IMR-90 (cell line): ENCODE measurements around the gene ACACA. TPM values are rescaled to one million over a fixed set of nuclear protein-coding genes. Genes with fewer than 3 reads are reported as not detected.

Source experiments
- ATAC-seq: fragments of 200-7000 bp; cut with Tn5 transposase; 2 replicates; pipeline ENCODE4 v1.9.1; 2020; ENCODE audit warnings: low read depth, mild to moderate bottlenecking, moderate library complexity
- BruUV-seq: library from RNA; stranded (reverse); fragments of 400-500 nt; replicated peaks from 2 replicates; lab custom pipeline; 2021; lab: Mats Ljungman, UMichigan
- CTCF ChIA-PET: fragments of 300-600 bp; formaldehyde crosslinking; extraction: SDS; loops from one replicate; lab custom pipeline; 2021; ENCODE audit warnings: antibody characterized with exemption; lab: Yijun Ruan, JAX
- POLR2A ChIA-PET: fragments of 300-600 bp; sonication (Branson Sonifier 250); formaldehyde crosslinking; loops from one replicate; lab custom pipeline; 2022; ENCODE audit warnings: antibody characterized with exemption; ENCODE audit not compliant: unreplicated experiment; lab: Charles Lee
- DNase-seq: peaks from one replicate; pipeline ENCODE4 v3.0.0; 2013
- H2AFZ ChIP-seq: replicated peaks from 2 replicates; pipeline ENCODE3; 2013; ENCODE audit warnings: low read length, mild to moderate bottlenecking; ENCODE audit not compliant: poor library complexity
- H2AK5ac ChIP-seq: 2 replicates; pipeline ENCODE4 v1.6.1; 2013; ENCODE audit warnings: low read depth, low read length, inconsistent platforms
- H2AK9ac ChIP-seq: replicated peaks from 2 replicates; pipeline ENCODE3; 2013; ENCODE audit warnings: mild to moderate bottlenecking, low read depth, low read length, moderate library complexity; ENCODE audit not compliant: poor library complexity
- H2BK120ac ChIP-seq: 2 replicates; pipeline ENCODE4 v1.6.1; 2013; ENCODE audit warnings: low read depth, low read length, inconsistent platforms
- H2BK15ac ChIP-seq: 3 replicates; pipeline ENCODE4 v1.6.1; 2013; ENCODE audit warnings: low read depth, low read length, inconsistent platforms
- H2BK20ac ChIP-seq: 2 replicates; pipeline ENCODE4 v1.6.1; 2013; ENCODE audit warnings: low read depth, mild to moderate bottlenecking, inconsistent platforms, low read length, moderate library complexity
- H2BK5ac ChIP-seq: 2 replicates; pipeline ENCODE4 v1.6.1; 2013; ENCODE audit warnings: mild to moderate bottlenecking, low read depth, low read length, inconsistent platforms; ENCODE audit not compliant: poor library complexity, severe bottlenecking
- H3K14ac ChIP-seq: replicated peaks from 2 replicates; pipeline ENCODE4 v1.6.1; 2013; ENCODE audit warnings: low read depth, low read length, inconsistent platforms
- H3K18ac ChIP-seq: 2 replicates; pipeline ENCODE4 v1.6.1; 2013; ENCODE audit warnings: low read depth, low read length, control low read depth
- H3K23ac ChIP-seq: 2 replicates; pipeline ENCODE4 v1.6.1; 2013; ENCODE audit warnings: low read depth, low read length, inconsistent platforms
- H3K27ac ChIP-seq: 2 replicates; pipeline ENCODE4 v1.5.1; 2013; ENCODE audit warnings: mild to moderate bottlenecking, control low read depth, low read length; ENCODE audit not compliant: insufficient read depth
- H3K27me3 ChIP-seq: 2 replicates; pipeline ENCODE4 v1.6.1; 2013; ENCODE audit warnings: low read length; ENCODE audit not compliant: control insufficient read depth, insufficient read depth
- H3K36me3 ChIP-seq: 2 replicates; pipeline ENCODE4 v1.6.1; 2013; ENCODE audit warnings: low read length, mixed read lengths; ENCODE audit not compliant: control insufficient read depth, insufficient read depth
- H3K4ac ChIP-seq: 2 replicates; pipeline ENCODE4 v1.6.1; 2013; ENCODE audit warnings: low read depth, low read length, inconsistent platforms
- H3K4me1 ChIP-seq: 2 replicates; pipeline ENCODE4 v1.6.1; 2013; ENCODE audit warnings: low read length, mixed read lengths; ENCODE audit not compliant: control insufficient read depth, insufficient read depth
- H3K4me2 ChIP-seq: 2 replicates; pipeline ENCODE4 v1.6.1; 2013; ENCODE audit warnings: low read depth, mild to moderate bottlenecking, control low read depth, low read length, moderate library complexity
- H3K4me3 ChIP-seq: 2 replicates; pipeline ENCODE4 v1.5.1; 2013; ENCODE audit warnings: low read depth, mild to moderate bottlenecking, control low read depth, low read length, moderate library complexity; ENCODE audit not compliant: insufficient read depth
- H3K56ac ChIP-seq: 2 replicates; pipeline ENCODE4 v1.6.1; 2013; ENCODE audit warnings: low read length, inconsistent platforms; ENCODE audit not compliant: insufficient read depth; ENCODE audit errors: extremely low read depth
- H3K79me1 ChIP-seq, 2 experiments: 2 replicates each; pipeline ENCODE4 v1.6.1; 2013; ENCODE audit warnings: low read length in 2 of 2, inconsistent platforms in 1 of 2, low read depth in 1 of 2
- H3K9ac ChIP-seq: 2 replicates; pipeline ENCODE4 v1.6.1; 2013; ENCODE audit warnings: low read depth, low read length, control low read depth
- H3K9me1 ChIP-seq: 2 replicates; pipeline ENCODE4 v1.6.1; 2013; ENCODE audit warnings: low read length, inconsistent platforms; ENCODE audit not compliant: insufficient read depth
- H3K9me3 ChIP-seq: 2 replicates; pipeline ENCODE4 v1.6.1; 2013; ENCODE audit warnings: low read length; ENCODE audit not compliant: control insufficient read depth, insufficient read depth
- H4K20me1 ChIP-seq: 2 replicates; pipeline ENCODE4 v1.6.1; 2013; ENCODE audit warnings: low read length, inconsistent platforms; ENCODE audit not compliant: insufficient read depth
- H4K5ac ChIP-seq: 2 replicates; pipeline ENCODE4 v1.6.1; 2013; ENCODE audit warnings: mild to moderate bottlenecking, low read depth, low read length, control low read depth
- H4K8ac ChIP-seq, 2 experiments: 2 replicates each; pipeline ENCODE4 v1.6.1; 2013; ENCODE audit warnings: low read depth in 2 of 2, low read length in 2 of 2, control low read depth in 1 of 2, inconsistent platforms in 1 of 2
- H4K91ac ChIP-seq: 2 replicates; pipeline ENCODE4 v1.6.1; 2013; ENCODE audit warnings: low read depth, low read length, inconsistent platforms; ENCODE audit not compliant: insufficient read depth
- FOS ChIP-seq: fragments of 150-350 bp; IDR thresholded peaks from 2 replicates; pipeline ENCODE4 v1.6.1; 2016; ENCODE audit warnings: low read depth, low read length
- NFE2L2 ChIP-seq: fragments of 150-350 bp; IDR thresholded peaks from 2 replicates; pipeline ENCODE4 v1.6.1; 2016; ENCODE audit warnings: low read depth, mild to moderate bottlenecking, low read length
- SMC3 ChIP-seq: fragments of 150-350 bp; IDR thresholded peaks from 2 replicates; pipeline ENCODE4 v1.6.1; 2016; ENCODE audit warnings: low read depth, mild to moderate bottlenecking, antibody characterized with exemption, low read length, moderate library complexity
- WGBS, 2 experiments: methylation state at CpG; one replicate each; pipeline versions ENCODE4 v1.1.5 to v1.1.7; 2013; ENCODE audit warnings: missing lambda C conversion rate in 2 of 2; ENCODE audit not compliant: insufficient read length in 1 of 2; ENCODE audit errors: extremely low coverage in 2 of 2; 5-methylcytosine and 5-hydroxymethylcytosine counted together
- dilution Hi-C: fragments of 300-500 bp; cut with HindIII; formaldehyde crosslinking; loops from one replicate; pipeline ENCODE4 v1.14.3; 2018; ENCODE audit warnings: low sequenced_read_pairs; ENCODE audit not compliant: unreplicated experiment
- in situ Hi-C: fragments of 300-500 bp; cut with MboI; formaldehyde crosslinking; loops from 3 replicates; pipeline ENCODE4 v1.14.3; 2019; ENCODE audit warnings: low sequenced_read_pairs, inconsistent platforms, mixed read lengths
- intact Hi-C: fragments of 100-400 bp; cut with micrococcal nuclease; formaldehyde crosslinking; loops from 2 replicates; pipeline ENCODE4 v1.10.0; 2022
- polyA plus RNA-seq, 3 experiments: library from polyadenylated mRNA; depleted of rRNA; stranded (reverse); fragments of >200 nt; gene quantifications; 2 replicates each; pipeline ENCODE4 v1.2.3, GENCODE V29; 2012; ENCODE audit warnings: low replicate concordance in 1 of 3
- total RNA-seq: library from RNA; depleted of rRNA; stranded (reverse); fragments of >200 nt; gene quantifications from 2 replicates; pipeline ENCODE4 v1.2.3, GENCODE V29; 2012

ACACA gene
- total and polyA plus RNA-seq, 2 of the 4 experiments (the other 2 are of a cell fraction), result 21.3 to 39.1 TPM

DNA sequence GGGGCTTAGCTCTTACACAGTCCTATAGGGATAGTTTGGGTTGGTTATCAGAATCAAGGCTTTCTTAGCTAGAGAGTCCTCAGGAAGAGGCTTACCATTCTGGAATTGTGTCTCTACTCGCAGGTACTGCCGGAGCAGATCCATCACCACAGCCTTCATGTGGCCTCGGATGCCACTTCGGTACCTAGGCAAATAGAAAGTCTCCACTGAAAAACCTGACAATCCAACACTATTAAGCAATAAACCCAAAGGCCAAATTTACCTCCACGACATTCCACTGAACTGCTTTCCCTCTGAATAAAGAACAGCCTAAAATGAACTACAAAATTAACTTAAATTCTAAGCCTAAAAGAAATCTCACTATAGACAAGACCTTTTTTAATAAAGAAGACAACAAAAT, 166.3 kb downstream of the ACACA start:
- no peak overlapping the region for H2BK120ac ChIP-seq
- WGBS, 2 experiments, result 100% methylated on average over 4 of the region's 5 CpGs; no CpG with 5 or more reads in 1 of the 2 experiments
- no peaks in the 10 kb centered on the region for H3K9me3 ChIP-seq
- no peak overlapping the region for H2AFZ ChIP-seq
- no peak overlapping the region for H3K4ac ChIP-seq
- no peak overlapping the region for H3K18ac ChIP-seq
- H3K27me3 ChIP-seq, result no peaks in the 10 kb centered on the region
- no peak overlapping the region for H4K5ac ChIP-seq
- peaks cover 2% of the 10 kb centered on the region; the same call in 1 of the 2 replicates for H3K4me1 ChIP-seq
- H4K8ac ChIP-seq, result no peak overlapping the region
- no peak overlapping the region; the same call in 1 of the 2 replicates for H3K27ac ChIP-seq
- no peak overlapping the region for H3K56ac ChIP-seq
- CTCF ChIA-PET, result interaction anchor here (0.6 to 1.5 kb wide), 15 partner anchors 9 to 637 kb away, joined by 3 to 7 read pairs (median 4); no protein-coding TSS in a partner anchor
- H3K4me2 ChIP-seq, result no peak overlapping the region
- 0 out of 2 replicates have a peak, but pooled peaks cover 3% of the 10 kb centered on the region for H4K20me1 ChIP-seq
- no peak overlapping the region for H2BK5ac ChIP-seq
- intact Hi-C loops, result loop anchor here (1.0 kb wide), 1 partner anchor 133 kb away; no protein-coding TSS in a partner anchor
- in situ Hi-C loops, result loop anchor here (10.0 kb wide), 1 partner anchor 606 kb away; no protein-coding TSS in a partner anchor
- TF ChIP-seq SMC3 (no peak), NFE2L2 (no peak), FOS (no peak)
- no peak overlapping the region for H3K14ac ChIP-seq
- no peaks in the 10 kb centered on the region for H3K79me1 ChIP-seq
- H2BK20ac ChIP-seq, result no peak overlapping the region
- H4K91ac ChIP-seq, result no peak overlapping the region
- ATAC-seq (peak; percentile 54; the same call in 1 of the 2 replicates), DNase-seq (no peak)
- no peak overlapping the region for H2AK5ac ChIP-seq
- H2BK15ac ChIP-seq, result no peak overlapping the region
- H2AK9ac ChIP-seq, result no peak overlapping the region
- dilution Hi-C loops, result no loop called here
- H3K23ac ChIP-seq, result no peak overlapping the region
- POLR2A ChIA-PET, result no interaction called here
- H3K36me3 ChIP-seq, result peaks cover 28% of the 10 kb centered on the region
- BruUV-seq, result no TSS peak
- H3K9ac ChIP-seq, result no peak overlapping the region
- H3K9me1 ChIP-seq, result no peaks in the 10 kb centered on the region
- no peak overlapping the region for H3K4me3 ChIP-seq
